HG02798 (cell line): ENCODE results near the gene ERICH6B.
"Not testable (repeated sequence)": the region's sequence is repeated elsewhere in the genome, so short reads cannot be mapped to it uniquely, and the experiment has no call there.

Source experiments
- ATAC-seq: cut with Tn5 transposase; IDR thresholded peaks from one replicate; pipeline ENCODE4 v1.9.1; 2021; ENCODE audit warnings: mild to moderate bottlenecking; ENCODE audit not compliant: unreplicated experiment, poor library complexity

The ERICH6B gene

DNA sequence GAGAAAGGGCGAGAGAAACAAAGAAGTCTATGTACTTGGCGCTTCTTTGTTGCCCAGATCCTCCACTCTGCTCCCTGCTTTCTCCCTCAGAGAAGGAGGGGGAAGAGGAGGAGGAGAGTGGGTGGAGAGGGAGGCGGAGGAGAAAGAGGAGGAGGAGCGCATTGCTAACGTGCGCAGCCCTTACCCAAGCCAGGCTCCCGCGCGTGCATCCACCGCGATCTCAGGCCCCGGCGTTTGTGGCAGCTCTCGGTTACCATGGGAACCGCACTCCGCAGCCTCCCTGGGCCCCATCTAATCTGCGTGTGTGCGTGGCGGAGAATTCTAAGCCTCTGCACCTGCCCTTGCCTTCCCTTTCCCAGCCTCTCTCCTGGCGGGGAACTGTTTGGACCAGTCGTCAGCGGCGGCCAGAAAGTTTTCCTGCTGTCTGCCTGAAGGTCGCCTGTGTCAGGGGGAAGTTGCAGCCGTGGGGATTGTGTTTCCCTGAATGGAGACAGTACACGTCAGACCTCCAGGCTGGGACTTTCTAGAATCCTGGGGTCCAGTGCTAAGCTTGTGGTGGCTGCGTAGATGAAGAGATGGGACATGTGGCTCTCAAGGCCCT, at the start of gene ERICH6B:
TSS of gene ERICH6B (minus strand) at position 239 of the 601 bp plus-strand sequence. CDS start 18,734 bp downstream, outside the sequence.
- no peak for ATAC-seq

DNA sequence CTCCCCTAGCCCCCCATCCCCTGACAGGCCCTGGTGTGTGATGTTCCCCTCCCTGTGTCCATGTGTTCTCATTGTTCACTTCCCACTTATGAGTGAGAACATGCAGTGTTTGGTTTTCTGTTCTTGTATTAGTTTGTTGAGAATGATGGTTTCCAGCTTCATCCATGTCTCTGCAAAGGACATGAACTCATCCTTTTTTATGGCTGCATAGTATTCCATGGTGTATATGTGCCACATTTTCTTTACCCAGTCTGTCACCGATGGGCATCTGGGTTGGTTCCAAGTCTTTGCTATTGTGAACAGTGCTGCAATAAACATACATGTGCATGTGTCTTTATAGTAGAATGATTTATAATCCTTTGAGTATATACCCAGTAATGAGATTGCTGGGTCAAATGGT, 47.4 kb upstream of the ERICH6B start:
- ATAC-seq = not testable (repeated sequence)

DNA sequence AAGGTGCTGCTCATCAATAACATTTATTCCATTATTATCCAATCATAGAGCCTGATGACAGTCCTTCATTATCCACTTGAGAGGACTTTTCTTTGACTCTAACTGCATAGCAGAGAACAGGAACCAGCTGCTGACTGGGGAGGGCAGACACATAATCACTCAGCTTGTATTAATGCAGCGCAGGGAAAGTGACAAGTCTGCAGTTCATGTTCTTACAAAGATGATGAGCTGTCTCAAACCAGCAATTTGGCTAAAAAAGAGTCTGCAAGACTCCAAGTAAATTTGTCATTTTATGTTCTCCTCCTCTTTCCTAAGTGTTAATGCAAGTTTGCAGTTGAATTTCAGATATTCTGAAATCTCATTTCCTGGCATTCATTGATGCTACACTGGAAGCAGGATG, 46.6 kb upstream of the ERICH6B start:
- ATAC-seq = no peak

DNA sequence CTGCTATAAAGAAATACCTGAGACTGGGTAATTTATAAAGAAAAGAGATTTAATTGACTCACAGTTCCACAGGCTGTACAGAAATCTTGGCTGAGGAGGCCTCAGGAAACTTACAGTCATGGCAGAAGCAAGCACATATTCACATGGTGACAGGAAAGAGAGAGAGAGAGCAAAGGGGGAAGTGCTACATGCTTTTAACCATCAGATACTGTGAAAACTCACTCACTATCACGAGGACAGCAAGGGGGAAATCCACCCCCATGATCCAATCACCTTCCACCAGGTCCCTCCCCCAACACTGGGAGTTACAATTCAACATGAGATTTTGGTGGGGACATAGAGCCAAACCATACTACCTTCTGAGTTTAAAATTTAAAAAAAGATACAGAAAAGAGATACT, 44.9 kb upstream of the ERICH6B start:
- ATAC-seq = not testable (repeated sequence)

DNA sequence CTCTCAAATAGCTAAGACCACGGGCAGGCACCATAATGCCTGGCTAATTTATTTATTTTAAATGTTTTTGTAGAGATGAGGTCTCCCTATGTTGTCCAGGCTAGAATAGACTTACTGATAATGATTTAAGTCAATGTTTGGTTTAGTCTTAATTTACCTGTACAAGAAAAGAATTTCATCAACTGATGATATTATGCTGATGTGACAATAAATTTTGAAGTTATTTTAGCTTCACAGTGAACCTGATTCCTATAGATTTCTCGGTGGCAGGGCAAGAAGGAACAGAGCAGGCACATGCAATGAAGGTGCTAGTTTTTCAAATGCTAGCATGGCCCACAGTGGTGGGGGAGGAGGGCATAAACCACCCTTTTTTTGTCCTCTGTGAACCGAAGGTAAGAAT, 44.0 kb upstream of the ERICH6B start:
- ATAC-seq = no peak

DNA sequence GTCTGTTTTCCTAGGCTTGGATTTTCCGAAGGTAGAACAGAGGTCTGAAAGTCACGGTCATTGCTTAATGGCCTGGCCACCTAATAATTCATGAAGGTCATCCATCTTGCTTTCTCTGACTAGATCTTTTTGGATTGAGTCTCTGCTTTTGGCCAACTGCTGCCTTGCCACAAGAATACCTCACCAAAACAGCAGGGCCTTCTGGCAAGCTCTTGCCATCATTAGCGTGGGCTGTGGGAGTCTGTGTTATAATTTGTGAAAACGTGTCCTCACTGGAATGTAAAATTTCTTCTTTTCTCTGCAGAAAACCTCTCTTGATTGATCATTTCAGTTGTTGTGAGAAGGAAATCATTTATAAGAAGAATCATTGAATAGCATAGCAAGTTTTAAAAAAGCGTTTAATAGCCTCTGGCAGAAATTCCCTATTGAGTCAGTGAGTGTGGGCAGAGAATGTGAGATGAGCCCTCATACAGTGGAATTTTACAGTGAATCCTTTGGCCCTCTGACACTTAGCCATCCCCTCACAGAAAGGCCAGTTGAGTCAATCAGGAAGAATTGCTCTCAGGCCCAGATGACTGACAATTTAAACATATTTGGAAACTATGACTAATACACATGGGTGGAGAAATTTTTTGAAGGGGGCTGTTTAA, 43.2 kb upstream of the ERICH6B start:
- no peak for ATAC-seq

DNA sequence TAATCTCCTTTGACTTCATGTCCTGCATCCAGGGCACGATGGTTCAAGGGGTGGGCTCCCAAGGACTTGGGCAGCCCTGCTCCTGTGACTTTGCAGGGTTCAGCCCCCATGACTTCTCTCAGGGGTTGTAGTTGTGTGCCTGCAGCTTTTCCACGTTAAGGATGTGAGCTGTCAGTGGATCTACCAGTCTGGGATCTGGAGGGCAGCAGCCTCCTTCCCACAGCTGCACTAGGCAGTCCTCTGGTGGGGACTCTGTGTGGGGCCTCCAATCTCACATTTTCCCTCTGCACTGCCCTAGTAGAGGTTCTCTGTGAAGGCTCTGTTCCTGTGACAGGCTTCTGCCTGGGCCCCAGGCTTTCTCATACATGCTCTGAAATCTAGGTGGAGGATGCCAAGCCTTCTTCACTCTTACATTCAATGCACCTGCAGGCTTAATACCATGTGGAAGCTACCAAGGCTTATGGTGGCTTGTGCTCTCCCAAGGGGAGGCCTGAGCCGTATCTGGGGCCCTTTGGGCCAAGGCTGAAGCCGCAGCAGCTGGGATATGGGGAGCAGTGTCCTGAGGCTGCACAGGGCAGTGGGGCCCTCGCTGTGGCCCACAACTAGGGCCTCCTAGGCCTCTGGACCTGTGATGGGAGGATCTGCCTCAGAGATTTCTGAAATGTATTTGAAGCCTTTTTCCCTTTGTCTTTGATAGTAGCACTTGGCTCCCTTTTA, 39.3 kb upstream of the ERICH6B start:
- ATAC-seq = no peak

DNA sequence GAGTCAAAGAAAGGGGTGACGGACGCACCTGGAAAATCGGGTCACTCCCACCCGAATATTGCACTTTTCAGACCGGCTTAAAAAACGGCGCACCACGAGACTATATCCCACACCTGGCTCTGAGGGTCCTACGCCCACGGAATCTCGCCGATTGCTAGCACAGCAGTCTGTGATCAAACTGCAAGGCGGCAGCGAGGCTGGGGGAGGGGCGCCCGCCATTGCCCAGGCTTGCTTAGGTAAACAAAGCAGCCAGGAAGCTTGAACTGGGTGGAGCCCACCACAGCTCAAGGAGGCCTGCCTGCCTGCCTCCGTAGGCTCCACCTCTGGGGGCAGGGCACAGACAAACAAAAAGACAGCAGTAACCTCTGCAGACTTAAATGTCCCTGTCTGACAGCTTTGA, 29.7 kb upstream of the ERICH6B start:
- not testable (repeated sequence) for ATAC-seq

DNA sequence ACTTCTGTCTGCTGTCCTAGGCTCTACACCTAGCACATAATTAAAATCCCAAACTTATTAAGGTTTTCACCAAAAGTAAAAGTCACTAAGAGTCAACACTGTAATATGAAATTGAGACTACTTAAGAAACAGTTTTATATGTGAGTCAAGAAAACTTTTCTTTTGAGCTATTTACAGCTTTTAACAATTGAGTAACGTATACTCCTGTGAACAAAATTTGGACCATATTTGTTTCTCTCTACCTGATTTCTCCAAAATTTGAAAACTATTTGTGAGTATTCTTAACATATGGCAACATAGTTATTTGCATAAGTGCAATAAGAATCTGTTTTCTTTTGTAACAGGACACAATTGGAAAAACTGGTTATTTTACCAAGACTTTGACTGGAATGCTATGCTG, 26.6 kb upstream of the ERICH6B start:
- not testable (repeated sequence) for ATAC-seq

DNA sequence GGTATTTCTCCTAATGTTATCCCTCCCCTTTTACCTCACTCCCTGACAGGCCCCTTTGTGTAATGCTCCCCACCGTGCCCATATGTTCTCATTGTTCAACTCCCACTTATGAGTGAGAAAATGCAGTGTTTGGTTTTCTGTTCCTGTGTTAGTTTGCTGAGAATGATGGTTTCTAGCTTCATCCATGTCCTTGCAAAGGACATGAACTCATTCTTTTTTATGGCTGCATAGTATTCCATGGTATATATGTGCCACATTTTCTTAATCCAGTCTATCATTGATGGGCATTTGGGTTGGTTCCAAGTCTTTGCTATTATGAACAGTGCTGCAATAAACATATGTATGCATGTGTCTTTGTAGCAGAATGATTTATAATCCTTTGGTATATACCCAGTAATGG, 19.8 kb upstream of the ERICH6B start:
- not testable (repeated sequence) for ATAC-seq

DNA sequence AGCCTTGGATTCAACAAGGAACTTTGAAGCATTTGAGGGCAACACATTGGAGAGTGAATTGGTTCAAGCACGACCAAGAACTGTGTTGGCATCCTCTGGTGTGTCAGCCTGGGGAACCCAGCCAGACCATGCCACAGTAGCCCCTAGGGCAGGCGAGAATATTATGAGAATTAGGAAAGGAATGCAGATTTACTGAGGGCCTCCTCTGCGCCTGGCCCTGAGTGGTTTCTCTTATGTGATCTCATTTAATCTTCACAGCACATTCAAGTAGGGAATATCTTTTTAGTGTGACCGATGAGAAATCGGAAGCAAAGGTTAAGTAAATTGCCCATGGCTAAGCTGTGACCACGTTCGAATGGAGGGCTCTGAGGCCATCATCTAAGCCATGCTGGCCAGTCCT, 15.3 kb upstream of the ERICH6B start:
- no peak for ATAC-seq

DNA sequence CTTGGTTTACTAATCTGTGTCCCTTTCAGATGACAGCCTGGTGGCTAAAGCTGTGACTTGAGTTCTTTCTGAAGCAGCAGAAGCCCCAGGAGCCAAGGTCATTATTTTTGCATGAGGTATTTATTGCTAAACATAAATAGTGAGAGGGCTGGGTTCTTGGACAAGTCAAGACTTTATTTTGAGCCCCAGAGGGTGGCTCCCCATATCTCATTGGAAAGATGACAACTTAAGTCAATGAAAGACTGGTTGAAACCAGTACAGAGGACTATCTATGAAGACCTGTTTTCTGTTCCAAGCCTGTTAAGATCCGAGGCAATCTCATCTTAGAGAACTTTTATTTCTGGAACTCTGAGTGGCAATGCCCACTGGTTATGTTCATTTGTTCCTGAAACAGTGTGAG, 14.4 kb upstream of the ERICH6B start:
- no peak for ATAC-seq

DNA sequence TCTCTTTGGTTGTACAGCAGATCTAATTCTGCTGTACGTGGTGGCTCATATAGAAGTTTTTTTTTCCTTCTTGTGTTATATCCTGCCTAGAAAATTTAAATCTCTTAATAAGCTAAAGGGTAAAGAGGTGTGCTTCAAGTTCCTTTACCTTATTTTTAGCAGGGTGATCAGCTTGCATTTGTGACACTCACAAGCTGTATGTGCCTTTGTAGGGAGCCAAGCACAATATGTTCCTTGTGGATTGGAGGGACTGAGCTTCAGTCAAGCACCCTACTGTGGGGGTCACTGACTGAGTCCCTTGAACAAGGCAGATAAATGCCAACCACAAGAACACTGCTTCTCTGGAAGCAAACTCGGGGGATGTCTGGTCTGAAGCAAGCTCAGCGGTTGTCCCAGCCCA, 12.6 kb upstream of the ERICH6B start:
- ATAC-seq = no peak

DNA sequence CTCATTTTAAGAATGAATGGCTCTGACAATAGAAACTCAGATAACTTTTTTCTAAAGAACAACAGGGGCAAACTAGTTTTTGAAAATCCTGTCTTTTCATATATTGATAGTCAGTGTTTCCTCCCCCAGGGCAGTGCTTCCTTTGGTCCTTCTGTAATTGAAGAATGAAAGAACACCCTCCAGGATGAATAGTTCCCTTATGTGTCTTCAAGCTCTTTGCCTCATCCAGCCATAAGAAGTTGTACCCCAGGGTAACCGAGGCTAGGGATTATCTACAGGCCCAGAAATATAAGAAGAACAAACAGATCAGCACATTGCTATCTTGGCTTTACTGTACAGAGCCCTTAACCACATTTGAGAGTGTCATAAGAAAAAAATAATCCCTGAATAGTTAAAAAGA, 12.1 kb upstream of the ERICH6B start:
- no peak for ATAC-seq

DNA sequence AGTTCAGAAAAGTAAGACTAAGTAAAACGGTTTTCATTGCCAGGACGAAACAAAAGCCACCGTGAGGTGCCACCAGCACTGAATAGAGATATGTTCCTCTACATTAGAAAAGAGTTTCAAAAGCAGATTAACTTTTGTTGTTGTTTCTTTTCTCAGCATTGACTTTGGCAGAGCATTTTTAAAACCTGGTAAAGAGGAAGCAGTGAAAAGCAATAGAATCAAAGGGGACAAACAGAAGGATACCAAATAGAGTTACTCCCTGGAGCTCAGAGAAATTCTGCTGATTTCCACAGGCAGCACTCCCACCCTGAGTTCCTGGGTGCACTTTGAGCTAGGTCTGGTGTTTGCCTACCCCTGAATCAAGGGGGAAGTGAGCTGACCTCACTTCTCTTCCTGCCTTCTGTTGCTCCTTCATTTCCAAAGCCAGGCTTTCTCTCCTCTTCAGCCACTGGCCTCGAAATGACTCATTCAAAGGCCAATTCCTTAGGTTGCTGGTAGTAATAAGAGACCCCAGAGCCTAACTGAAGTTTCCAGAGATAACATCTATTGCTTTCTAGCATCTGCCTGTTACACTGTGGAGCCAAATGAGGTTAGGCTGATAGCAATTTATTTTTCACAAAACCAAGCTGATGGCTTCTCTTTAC, 11.3 kb upstream of the ERICH6B start:
- no peak for ATAC-seq

DNA sequence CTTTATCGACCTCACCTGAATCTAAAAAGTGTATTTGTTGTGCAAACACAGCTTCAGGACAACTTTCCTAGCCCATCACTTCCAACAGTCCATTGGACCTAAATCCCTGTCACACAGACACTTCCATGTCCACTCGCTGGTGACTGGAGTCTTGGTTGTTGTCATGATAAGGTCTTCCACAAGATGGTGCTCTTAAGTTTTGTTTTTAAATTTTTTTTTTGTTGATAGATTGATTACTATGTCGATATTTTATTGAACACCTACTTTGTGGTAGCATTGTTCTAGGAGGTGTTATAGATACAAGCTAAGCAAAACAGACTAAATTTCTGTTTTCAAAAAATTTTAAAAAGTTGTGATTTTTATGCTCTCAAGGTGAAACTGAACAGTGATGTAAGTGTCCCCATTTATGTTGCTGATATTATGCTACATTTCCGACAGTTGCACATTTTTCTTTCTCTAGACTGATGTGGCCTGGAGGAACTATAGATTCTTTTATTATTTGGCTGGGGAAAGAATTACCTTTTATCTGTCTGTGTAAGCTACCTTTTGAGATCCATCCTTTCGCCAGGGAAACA, 8.1 kb upstream of the ERICH6B start:
- no peak for ATAC-seq

DNA sequence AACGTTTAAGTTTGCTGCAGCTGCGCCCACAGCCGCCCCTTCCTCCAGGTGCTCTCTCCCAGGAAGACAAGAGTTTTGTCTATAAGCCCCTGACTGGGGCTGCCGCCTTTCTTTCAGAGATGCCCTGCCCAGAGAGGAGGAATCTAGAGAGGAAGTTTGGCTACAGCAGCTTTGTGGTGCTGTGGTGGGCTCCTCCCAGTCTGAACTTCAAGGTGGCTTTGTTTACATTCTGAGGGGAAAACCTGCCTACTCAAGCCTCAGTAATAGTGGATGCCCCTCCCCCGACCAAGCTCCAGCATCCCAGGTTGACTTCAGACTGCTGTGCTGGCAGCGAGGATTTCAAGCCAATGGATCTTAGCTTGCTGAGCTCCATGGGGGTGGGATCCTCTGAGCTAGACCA, 6.4 kb upstream of the ERICH6B start:
- no peak for ATAC-seq

DNA sequence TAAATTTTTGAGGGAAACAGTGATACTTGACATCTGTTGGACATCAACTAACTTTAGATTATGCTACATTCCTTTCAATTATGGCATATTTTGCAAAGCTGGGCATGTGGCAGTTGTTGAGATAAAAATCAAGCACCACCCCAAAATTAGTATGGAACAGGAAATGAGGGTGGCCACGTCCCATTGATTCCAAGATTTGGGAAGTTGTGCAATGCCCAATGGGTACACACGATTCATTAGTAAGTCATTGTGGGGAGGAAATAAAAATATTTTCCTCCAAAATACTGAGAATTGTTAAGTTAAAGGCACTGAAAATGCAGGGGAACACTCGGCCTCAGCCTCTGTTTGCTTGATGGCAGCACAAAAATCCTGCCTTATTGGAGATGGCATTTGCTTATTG, 7.6 kb downstream of the ERICH6B start:
- ATAC-seq = no peak

DNA sequence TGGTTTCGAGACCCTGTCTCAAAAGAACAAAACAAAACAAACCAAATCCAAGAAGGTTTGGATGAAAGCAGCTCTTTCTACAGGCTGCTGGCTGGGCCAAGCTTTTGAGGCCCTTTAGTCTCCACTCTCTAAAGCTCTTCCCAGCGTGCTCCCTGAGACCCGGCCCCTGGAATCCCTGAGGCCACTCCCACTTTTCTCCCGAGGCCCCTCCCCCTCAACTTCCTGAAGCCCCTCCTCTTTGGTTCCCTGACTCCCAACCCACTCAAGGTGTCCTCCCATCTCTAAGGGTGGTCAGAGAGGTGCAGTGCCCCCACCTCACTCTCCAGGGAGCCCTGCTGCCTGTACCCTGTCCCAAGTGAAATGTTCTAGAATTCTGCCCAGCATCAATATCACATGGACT, 10.6 kb downstream of the ERICH6B start:
- no peak for ATAC-seq

DNA sequence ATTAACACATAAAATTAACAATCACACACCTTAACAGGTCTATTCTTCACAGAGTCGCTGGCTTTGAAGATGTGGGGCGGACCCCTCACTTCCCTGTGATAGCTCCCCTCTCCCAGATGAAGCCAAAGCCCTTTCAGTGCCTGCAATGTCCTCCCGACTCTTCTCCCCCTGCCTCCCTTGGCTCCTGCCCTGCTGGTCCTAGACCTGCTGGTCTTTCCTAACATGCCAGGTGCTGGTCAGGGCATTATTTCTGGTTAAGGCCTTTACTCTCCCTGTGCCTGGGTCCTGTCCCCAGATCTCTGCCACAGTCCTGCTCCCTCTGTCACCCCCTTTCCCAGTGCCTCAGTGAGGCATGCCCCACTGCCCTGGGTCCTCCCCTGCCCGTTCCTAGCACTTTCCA, 12.2 kb downstream of the ERICH6B start:
- no peak for ATAC-seq
